B cell (primary cell): ENCODE data around the gene ZNF280C. TPM values are rescaled to one million over a fixed set of nuclear protein-coding genes. Genes with fewer than 3 reads are reported as not detected.
A peak's percentile ranks its signal among the peaks of the same experiment; 100 is the strongest.

Source experiments
- ATAC-seq: fragments of 200-7000 bp; cut with Tn5 transposase; one replicate; pipeline ENCODE4 v1.10.0; 2021; ENCODE audit warnings: low read depth, mild to moderate bottlenecking, moderate number of reproducible peaks, moderate library complexity
- CTCF ChIA-PET: fragments of 350-600 bp; sonication (Branson Sonifier 250); formaldehyde crosslinking; loops from one replicate; lab custom pipeline; 2021; ENCODE audit warnings: antibody characterized with exemption, inconsistent platforms; lab: Charles Lee
- POLR2A ChIA-PET: fragments of 350-600 bp; sonication (Branson Sonifier 250); formaldehyde crosslinking; loops from one replicate; lab custom pipeline; 2021; ENCODE audit warnings: antibody characterized with exemption; lab: Charles Lee
- DNase-seq: peaks from one replicate; pipeline ENCODE4 v3.0.0; 2013
- H2AFZ ChIP-seq: 2 replicates; pipeline ENCODE4 v1.6.1; 2012; ENCODE audit warnings: mild to moderate bottlenecking, low read depth, low read length; ENCODE audit not compliant: insufficient read depth, poor library complexity, severe bottlenecking
- H3K27ac ChIP-seq, 2 donors: 1 replicate in 1 of 2; 2 replicates in 1 of 2; pipeline ENCODE4 v1.5.1; 2012 to 2013; ENCODE audit warnings: low read length in 2 of 2, mild to moderate bottlenecking in 2 of 2, moderate library complexity in 1 of 2
- H3K27me3 ChIP-seq, 4 experiments: fragments of 200-600 bp in 1 of 4; sonication (generic) in 1 of 4; replicated peaks in 1 of 4; 1 replicate in 2 of 4; 2 replicates in 2 of 4; pipeline versions ENCODE4 v1.6.1 to v1.7.0; 2013 to 2016; ENCODE audit warnings: low read length in 3 of 4, mild to moderate bottlenecking in 2 of 4, mixed read lengths in 1 of 4, moderate library complexity in 1 of 4; ENCODE audit not compliant: insufficient read depth in 4 of 4, control insufficient read depth in 3 of 4; ENCODE audit errors: control extremely low read depth in 1 of 4
- H3K36me3 ChIP-seq, 2 experiments: replicated peaks in 1 of 2; 1 replicate in 1 of 2; 2 replicates in 1 of 2; pipeline versions ENCODE4 v1.6.1 to v1.7.1; 2013; ENCODE audit warnings: low read length in 1 of 2; ENCODE audit not compliant: insufficient read depth in 2 of 2, control insufficient read depth in 1 of 2; ENCODE audit errors: control extremely low read depth in 1 of 2, extremely low read depth in 1 of 2
- H3K4me1 ChIP-seq, 2 donors: fragments of 200-600 bp in 1 of 2; sonication (generic) in 1 of 2; 1 replicate in 1 of 2; 2 replicates in 1 of 2; pipeline versions ENCODE4 v1.5.1 to v1.6.1; 2013 to 2017; ENCODE audit warnings: low read length in 2 of 2; ENCODE audit not compliant: control insufficient read depth in 2 of 2, insufficient read depth in 2 of 2
- H3K4me2 ChIP-seq: replicated peaks from 2 replicates; pipeline ENCODE3; 2012; ENCODE audit warnings: mild to moderate bottlenecking, low read depth, low read length; ENCODE audit not compliant: poor library complexity, severe bottlenecking
- H3K4me3 ChIP-seq, 5 experiments: fragments of 200-600 bp in 1 of 5; sonication (generic) in 1 of 5; 1 replicate in 3 of 5; 2 replicates in 2 of 5; pipeline versions ENCODE4 v1.5.1 to v1.7.0; 2011 to 2016; ENCODE audit warnings: low read length in 4 of 5, mild to moderate bottlenecking in 4 of 5, low read depth in 2 of 5, control low read depth in 1 of 5, moderate library complexity in 1 of 5; ENCODE audit not compliant: insufficient read depth in 1 of 5; ENCODE audit errors: control extremely low read depth in 1 of 5, extremely low read depth in 1 of 5
- H3K79me2 ChIP-seq: fragments of 200-600 bp; sonication (generic); one replicate; pipeline ENCODE4 v1.6.0; 2016; ENCODE audit warnings: low read length; ENCODE audit not compliant: control insufficient read depth, insufficient read depth
- H3K9ac ChIP-seq: fragments of 200-600 bp; sonication (generic); 2 replicates; pipeline ENCODE4 v1.6.1; 2017; ENCODE audit warnings: mild to moderate bottlenecking, low read length, moderate library complexity
- H3K9me3 ChIP-seq, 3 donors: one replicate each; pipeline versions ENCODE4 v1.6.1 to v1.7.1; 2013; ENCODE audit warnings: low read length in 2 of 3; ENCODE audit not compliant: control insufficient read depth in 2 of 3, insufficient read depth in 1 of 3; ENCODE audit errors: control extremely low read depth in 1 of 3
- H4K20me1 ChIP-seq: 2 replicates; pipeline ENCODE4 v1.6.0; 2012; ENCODE audit warnings: mild to moderate bottlenecking, low read length; ENCODE audit not compliant: insufficient read depth, control insufficient read depth, poor library complexity, severe bottlenecking
- H3K27ac Mint-ChIP-seq: one replicate; pipeline ENCODE4 v1.8.0; 2021; ENCODE audit warnings: mixed read lengths
- H3K27me3 Mint-ChIP-seq: one replicate; pipeline ENCODE4 v1.8.0; 2021; ENCODE audit warnings: mixed read lengths
- H3K4me1 Mint-ChIP-seq: one replicate; pipeline ENCODE4 v1.8.0; 2021; ENCODE audit warnings: mixed read lengths
- H3K4me3 Mint-ChIP-seq: one replicate; pipeline ENCODE4 v1.8.0; 2021; ENCODE audit warnings: mixed read lengths
- H3K9me3 Mint-ChIP-seq: one replicate; pipeline ENCODE4 v1.8.0; 2022; ENCODE audit warnings: mixed read lengths; ENCODE audit not compliant: insufficient read depth
- EZH2 ChIP-seq: IDR thresholded peaks from 2 replicates; pipeline ENCODE4 v1.6.1; 2012; ENCODE audit warnings: borderline replicate concordance, low read depth, mild to moderate bottlenecking, moderate library complexity, low read length; ENCODE audit not compliant: insufficient read depth, poor library complexity, severe bottlenecking
- WGBS: methylation state at CpG from one replicate; pipeline ENCODE4 v1.1.5; 2013; ENCODE audit warnings: missing lambda C conversion rate; ENCODE audit not compliant: insufficient coverage; 5-methylcytosine and 5-hydroxymethylcytosine counted together
- intact Hi-C: fragments of 100-400 bp; cut with micrococcal nuclease; formaldehyde crosslinking; loops from one replicate; pipeline ENCODE4 v1.10.0; 2022
- polyA plus RNA-seq: library from polyadenylated mRNA; depleted of rRNA; stranded (reverse); fragments of >200 nt; gene quantifications from 2 replicates; pipeline ENCODE4 v1.2.3, GENCODE V29; 2012
- total RNA-seq, 2 donors: library from RNA; stranded (reverse); fragments of 120-200 nt in 1 of 2; gene quantifications; 1 replicate in 1 of 2; 2 replicates in 1 of 2; pipeline versions ENCODE4 v1.2.3 to v1.2.4, GENCODE V29; 2013 to 2022
- TF ChIP-seq, protein P1 (sequence below): fragments of 200-600 bp; IDR thresholded peaks from one replicate; pipeline ENCODE4 v1.8.0; 2022; ENCODE audit warnings: antibody characterized with exemption, mild to moderate bottlenecking

ZNF280C gene
- total and polyA plus RNA-seq, 2 donors (not counting 1 experiment from before 2014, with no cell fraction given) = 2.3 to 7.0 TPM

- DNase-seq (no peak), ATAC-seq (no peak)
- CTCF ChIA-PET = no interaction called here
- no peaks in the 10 kb centered on the region for H4K20me1 ChIP-seq
- H3K27me3 ChIP-seq = no peaks in the 10 kb centered on the region
- H3K9me3 Mint-ChIP-seq = no peaks in the 10 kb centered on the region
- peak overlapping the region; percentile 92 for H3K27ac Mint-ChIP-seq
- peak overlapping the region; percentile 63 to 78 (median 66) for H3K4me3 ChIP-seq
- peak overlapping the region; percentile 56 to 69 for H3K27ac ChIP-seq
- peak overlapping the region; percentile 75 for H3K4me2 ChIP-seq
- intact Hi-C loops = loop anchor here (1.0 to 5.0 kb wide), 2 partner anchors 71 to 96 kb away; partner anchors contain the start of genes RAB33A and SLC25A14
- peaks cover 12% of the 10 kb centered on the region for H3K4me1 Mint-ChIP-seq
- H3K79me2 ChIP-seq = peaks cover 3% of the 10 kb centered on the region
- no peaks in the 10 kb centered on the region for H3K27me3 Mint-ChIP-seq
- WGBS = 0% methylated on average over 8 of the region's 13 CpGs
- peaks cover 0 to 13% (median 0%) of the 10 kb centered on the region in 3 donors for H3K9me3 ChIP-seq
- H3K36me3 ChIP-seq = no peaks in the 10 kb centered on the region
- H3K9ac ChIP-seq = peak overlapping the region; percentile 60
- peak overlapping the region; percentile 89 for H3K4me3 Mint-ChIP-seq
- peak overlapping the region; percentile 71 for H2AFZ ChIP-seq
- POLR2A ChIA-PET = no interaction called here
- peaks cover 4 to 12% of the 10 kb centered on the region in 2 donors for H3K4me1 ChIP-seq
- TF ChIP-seq EZH2 = no peak
- TF ChIP-seq, protein P1, sequence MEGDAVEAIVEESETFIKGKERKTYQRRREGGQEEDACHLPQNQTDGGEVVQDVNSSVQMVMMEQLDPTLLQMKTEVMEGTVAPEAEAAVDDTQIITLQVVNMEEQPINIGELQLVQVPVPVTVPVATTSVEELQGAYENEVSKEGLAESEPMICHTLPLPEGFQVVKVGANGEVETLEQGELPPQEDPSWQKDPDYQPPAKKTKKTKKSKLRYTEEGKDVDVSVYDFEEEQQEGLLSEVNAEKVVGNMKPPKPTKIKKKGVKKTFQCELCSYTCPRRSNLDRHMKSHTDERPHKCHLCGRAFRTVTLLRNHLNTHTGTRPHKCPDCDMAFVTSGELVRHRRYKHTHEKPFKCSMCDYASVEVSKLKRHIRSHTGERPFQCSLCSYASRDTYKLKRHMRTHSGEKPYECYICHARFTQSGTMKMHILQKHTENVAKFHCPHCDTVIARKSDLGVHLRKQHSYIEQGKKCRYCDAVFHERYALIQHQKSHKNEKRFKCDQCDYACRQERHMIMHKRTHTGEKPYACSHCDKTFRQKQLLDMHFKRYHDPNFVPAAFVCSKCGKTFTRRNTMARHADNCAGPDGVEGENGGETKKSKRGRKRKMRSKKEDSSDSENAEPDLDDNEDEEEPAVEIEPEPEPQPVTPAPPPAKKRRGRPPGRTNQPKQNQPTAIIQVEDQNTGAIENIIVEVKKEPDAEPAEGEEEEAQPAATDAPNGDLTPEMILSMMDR = no peak
These were observed 697 bp downstream of the ZNF280C start for GRCh38 chrX:130267956-130268448.

- no peak overlapping the region for H2AFZ ChIP-seq
- no peak overlapping the region for H3K27ac ChIP-seq
- Mint-ChIP-seq H3K9me3 (no peaks in the 10 kb centered on the region), H3K27me3 (no peaks in the 10 kb centered on the region), H3K27ac (no peak overlapping the region), H3K4me3 (no peak overlapping the region), H3K4me1 (peaks cover 12% of the 10 kb centered on the region)
- no peak overlapping the region for H3K4me2 ChIP-seq
- H4K20me1 ChIP-seq = no peaks in the 10 kb centered on the region
- H3K27me3 ChIP-seq = no peaks in the 10 kb centered on the region
- no peak for ATAC-seq
- H3K9me3 ChIP-seq = peaks cover 0 to 7% (median 0%) of the 10 kb centered on the region in 3 donors
- H3K4me1 ChIP-seq = peaks cover 4 to 12% of the 10 kb centered on the region in 2 donors
- no peak for TF ChIP-seq EZH2
- TF ChIP-seq, protein P1 = no peak
- CTCF ChIA-PET = no interaction called here
- H3K36me3 ChIP-seq = no peaks in the 10 kb centered on the region
- H3K79me2 ChIP-seq = peaks cover 14% of the 10 kb centered on the region
- WGBS = no CpG with 5 or more reads among the region's 2 CpGs
- POLR2A ChIA-PET = interaction anchor here (0.6 kb wide), 1 partner anchor 176 kb away, joined by 6 read pairs; no protein-coding TSS in a partner anchor
- intact Hi-C loops = no loop called here
- H3K4me3 ChIP-seq = no peak overlapping the region
- no peak overlapping the region for H3K9ac ChIP-seq
- DNase-seq = no peak
These were observed 4.1 kb downstream of the ZNF280C start for GRCh38 chrX:130264573-130264972.
